HG02943 (cell line): ENCODE measurements around the gene DNAH3.
"Not testable (repeated sequence)": the region's sequence is repeated elsewhere in the genome, so short reads cannot be mapped to it uniquely, and the experiment has no call there.

Experiments
- ATAC-seq: cut with Tn5 transposase; IDR thresholded peaks from one replicate; pipeline ENCODE4 v1.9.1; 2021; ENCODE audit warnings: mild to moderate bottlenecking, low read depth, moderate library complexity; ENCODE audit not compliant: unreplicated experiment

The DNAH3 gene

DNA sequence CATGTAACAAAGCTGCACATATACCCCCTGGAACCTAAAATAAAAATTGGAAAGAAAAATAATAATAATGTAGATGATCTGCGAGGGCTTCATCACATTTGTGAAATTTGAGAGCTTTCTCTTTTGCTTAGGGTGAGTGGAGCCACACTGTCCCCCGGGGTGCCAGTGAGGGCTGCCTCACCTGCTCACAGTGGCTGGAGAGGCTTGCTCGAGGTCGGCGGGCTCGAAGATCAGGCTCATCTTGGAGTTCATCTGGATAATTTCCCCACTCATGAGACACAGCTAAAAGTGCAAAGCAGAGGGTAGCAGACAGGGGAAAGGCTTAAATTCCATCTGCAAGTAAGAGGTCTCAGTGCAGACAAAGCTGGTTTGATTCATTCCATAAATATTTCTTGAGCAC is 123.8 kb downstream of the DNAH3 start:
- no peak for ATAC-seq

DNA sequence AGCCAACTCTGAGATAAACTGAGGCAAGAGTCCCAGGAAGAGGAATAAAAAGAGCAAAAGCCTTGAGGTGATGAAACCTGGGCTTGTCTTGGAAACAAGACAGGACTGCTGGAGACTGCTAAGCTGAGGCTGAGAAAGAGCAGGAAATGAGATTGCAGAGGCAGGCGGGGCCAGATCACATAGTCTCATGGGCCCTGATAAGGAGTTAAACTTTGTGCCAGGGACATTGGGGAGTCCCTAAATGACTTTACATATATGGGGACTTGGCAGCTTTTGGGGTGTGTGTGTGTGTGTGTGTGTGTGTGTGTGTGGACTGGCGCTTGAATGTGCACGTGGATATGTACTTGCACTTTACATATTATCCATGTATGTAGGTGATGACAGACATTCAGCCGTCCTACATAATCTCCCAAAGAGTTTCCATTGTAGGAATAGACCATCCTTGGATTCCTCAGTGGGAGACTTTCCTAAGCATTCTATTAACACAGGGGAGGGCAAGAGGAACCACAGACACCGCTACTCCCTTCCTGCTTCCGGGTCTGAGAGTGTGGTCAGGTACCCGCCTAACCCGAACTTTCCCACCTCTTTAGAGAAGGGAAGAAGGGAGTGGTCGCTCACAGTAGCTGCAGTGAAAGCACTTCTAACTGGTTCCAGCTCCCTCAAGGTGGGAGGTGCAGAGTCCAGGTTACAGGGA is 127.0 kb downstream of the DNAH3 start:
- no peak for ATAC-seq

DNA sequence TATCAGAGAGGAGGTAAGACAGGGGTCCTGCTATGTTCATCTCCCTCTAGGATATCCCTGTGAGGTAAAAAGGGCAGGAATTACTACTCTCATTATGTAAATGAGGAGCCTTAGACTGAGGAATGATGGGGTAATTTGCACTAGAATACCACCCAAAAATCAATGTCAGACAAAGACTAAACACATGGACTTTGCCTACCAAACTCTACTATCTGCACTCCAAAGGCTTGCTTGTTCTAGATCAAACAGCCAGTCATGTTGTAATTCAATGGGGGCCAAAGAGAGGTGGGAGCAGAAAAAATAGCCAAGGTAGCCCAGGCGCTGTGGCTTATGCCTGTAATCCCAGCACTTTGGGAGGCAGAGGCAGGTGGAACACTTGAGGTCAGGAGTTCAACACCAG is 129.3 kb downstream of the DNAH3 start:
- ATAC-seq, result no peak

DNA sequence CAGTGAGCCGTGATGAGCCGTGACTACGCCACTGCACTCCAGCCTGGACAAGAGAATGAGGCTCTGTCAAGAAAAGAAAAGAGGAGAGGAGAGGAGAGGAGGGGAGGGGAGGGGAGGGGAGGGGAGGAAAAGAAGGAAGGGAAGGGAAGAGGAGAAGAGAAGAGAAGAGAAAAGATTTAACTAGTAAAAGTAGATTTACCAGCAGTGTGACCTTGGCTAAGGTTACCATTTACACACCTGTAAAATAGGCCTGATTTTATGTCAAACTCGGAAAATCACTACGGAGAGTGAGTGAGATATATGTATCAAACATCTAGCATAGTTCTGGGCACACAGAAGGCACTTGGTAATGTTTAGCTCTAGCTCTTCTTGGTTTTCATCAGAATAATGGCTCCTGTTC is 140.8 kb downstream of the DNAH3 start:
- no peak for ATAC-seq

DNA sequence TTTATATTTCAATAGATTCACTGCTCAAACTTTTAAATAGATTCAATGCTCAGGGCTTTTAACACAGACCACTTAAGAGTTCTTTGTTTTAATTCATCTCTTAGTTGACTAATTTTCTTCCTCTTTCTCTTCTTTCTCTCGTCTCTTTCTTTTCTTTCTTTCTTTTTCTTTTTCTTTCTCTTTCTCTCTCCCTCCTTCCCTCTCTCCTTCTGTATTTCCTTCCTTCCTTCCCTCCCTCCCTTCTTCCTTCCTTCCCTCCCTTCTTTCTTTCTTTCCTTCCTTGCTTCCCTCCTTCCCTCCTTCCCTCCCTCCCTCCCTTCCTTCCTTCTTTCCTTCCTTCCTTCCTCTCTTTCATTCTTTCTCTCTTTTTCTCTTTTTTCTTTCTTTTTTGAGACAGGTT is 145.6 kb downstream of the DNAH3 start:
- ATAC-seq, result no peak

DNA sequence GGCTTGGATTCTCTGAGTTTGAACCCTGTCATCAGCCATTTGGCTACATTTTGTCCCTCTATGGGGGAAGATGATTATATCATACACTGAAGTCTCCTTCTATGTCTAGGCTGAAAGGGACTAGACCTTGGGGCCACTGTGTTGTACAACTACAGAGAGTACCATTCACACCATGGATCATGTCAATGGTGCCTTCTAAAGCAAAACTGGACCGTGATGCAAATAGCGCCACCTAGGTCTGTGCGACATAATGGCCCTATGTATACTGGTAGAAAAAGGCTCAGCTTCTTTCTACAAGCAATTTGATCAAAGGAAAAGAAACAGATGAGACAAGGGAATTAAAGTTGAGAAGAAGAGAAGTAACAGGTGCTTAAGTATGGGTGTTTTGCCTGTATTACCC is 149.4 kb downstream of the DNAH3 start:
- no peak for ATAC-seq

DNA sequence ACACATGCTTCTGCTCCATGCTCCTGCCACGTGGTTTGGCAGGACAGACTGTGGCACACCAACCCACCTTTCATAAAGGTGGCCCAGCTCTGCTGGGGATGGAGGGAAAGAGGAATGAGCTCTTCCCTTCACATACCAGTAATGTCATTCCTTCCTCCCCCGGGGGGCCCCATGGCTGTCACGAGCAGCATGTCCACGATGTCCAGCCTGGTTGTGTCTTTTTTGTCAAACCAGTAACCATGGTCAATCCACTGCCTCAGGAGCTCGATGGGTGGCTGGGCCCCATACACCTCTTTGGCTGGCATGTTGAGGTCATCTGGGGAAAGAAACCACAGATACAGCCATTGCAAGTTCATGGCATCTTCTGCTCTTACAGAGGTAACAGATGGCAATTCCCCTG is 153.5 kb downstream of the DNAH3 start:
- ATAC-seq, result no peak

DNA sequence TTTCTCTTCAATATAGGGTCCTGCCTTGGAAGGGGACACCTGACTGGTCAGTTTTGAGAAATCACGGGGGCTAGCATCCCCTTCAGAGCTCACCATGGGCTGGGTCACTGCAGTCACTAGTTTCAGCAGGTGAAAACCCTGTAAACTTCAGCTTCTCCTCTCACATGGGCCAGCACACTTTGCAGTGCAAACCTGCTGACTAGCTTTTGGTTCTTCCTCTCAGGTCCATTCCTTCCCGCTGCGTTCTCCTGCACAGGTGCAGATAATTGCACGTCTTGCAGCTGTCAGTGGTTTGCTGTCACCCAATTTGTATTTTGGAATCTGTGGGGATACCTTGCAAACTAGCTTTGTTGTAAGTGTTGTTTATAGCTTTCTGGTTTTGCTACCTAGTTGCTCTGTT is 154.9 kb downstream of the DNAH3 start:
- no peak for ATAC-seq

DNA sequence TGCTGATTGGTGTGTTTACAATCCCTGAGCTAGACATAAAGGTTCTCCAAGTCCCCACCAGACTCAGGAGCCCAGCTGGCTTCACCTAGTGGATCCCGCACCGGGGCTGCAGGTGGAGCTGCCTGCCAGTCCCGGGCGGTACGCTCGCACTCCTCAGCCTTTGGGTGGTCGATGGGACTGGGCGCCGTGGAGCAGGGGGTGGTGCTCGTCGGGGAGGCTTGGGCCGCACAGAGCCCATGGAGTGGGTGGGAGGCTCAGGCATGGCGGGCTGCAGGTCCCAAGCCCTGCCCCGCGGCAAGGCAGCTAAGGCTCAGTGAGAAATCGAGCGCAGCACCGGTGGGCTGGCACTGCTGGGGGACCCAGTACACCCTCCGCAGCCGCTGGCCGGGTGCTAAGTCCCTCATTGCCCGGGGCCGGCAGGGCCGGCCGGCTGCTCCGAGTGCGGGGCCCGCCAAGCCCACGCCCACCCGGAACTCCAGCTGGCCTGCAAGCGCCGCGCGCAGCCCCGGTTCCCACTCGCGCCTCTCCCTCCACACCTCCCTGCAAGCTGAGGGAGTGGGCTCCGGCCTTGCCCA is 161.1 kb downstream of the DNAH3 start:
- ATAC-seq, result not testable (repeated sequence)

DNA sequence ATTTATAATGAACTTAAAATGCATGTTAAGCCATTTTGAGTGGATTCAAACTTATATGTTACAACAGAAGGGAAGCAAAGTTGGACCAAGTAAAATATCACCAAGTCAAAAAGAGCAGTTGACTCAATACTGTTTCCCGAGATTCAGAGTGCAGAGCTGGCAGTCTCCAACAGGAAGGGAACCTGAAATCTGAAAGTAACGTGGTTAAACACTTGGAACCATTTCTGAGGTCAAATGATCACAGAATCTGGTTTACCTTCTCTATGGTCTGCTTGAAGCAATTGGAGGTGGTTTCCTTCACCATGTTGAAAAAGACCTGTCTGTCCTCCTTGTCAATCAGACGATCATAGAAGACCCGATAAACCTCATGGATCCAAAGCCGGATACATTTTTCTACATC is 163.6 kb downstream of the DNAH3 start:
- ATAC-seq, result no peak

DNA sequence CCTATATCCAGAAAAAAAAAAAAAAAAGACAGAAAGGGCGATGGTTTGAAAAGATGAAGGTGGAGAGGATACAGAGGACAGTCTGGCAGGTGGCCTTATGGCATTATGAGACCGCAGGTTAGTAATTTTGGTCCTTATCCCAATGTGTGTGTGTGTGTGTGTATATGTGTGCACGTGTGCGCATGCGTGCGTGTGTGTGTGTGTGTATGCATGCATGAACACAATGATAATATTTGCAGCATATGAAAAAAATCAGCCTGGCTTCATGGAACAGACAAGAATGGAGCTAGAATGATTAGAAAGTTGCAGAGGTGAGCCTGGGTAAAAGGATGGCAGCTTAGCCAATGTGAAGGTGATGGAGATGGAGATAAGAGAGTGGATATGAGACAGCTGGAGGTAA is 166.6 kb downstream of the DNAH3 start:
- no peak for ATAC-seq

DNA sequence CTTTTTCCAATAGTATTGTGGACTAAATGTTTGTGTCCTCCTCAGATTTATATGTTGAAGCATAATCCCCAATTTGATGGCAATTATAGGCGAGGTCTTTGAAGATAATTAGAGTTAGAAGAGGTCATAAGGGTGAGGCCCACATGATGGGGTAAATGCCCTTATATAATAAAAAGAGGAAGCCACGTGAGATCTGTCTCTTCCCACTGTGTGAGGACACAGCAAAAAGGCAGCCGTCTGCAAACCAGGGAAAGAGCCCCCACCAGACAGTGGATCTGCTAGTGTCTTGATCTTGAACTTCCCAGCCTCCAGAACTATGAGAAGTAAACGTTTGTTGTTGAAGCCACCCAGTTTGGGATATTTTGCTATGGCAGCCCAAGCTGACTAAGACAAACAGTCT is 174.1 kb downstream of the DNAH3 start:
- no peak for ATAC-seq

DNA sequence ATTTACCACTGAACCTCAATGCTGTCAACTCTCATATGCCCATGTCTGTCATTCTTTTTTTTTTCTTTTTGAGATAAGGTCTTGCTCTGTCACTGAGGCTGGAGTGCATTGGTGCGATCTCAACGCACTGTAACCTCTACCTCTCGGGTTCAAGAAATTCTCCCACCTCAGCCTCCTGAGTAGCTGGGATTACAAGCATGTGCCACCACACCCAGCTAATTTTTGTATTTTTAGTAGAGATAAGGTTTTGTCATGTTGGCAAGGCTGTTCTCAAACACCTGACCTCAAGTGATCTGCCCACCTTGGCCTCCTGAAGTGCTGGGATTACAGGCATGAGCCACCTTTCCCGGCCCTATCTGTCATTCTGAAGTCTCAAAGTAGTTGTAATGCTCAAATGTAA is 177.4 kb downstream of the DNAH3 start:
- not testable (repeated sequence) for ATAC-seq

DNA sequence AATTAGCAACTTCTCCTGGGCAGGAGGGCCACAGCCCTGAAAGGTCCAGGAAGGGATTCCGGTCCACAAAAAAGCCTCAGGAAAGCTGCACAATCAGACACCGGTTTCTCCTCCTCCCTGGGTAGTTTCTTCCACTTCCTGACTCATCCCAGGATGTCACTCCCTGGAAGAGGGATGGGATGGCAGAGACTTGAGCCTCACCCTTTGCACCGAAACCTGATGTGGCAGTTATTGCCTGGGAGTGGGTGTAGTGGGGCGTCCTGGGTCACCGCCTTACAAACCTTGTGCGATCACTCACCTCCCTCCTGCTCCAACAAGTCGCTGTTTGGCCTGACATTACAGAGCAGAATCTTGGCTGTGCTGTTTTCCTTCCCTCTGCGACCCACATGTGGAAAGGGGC is 179.2 kb downstream of the DNAH3 start:
- no peak for ATAC-seq

DNA sequence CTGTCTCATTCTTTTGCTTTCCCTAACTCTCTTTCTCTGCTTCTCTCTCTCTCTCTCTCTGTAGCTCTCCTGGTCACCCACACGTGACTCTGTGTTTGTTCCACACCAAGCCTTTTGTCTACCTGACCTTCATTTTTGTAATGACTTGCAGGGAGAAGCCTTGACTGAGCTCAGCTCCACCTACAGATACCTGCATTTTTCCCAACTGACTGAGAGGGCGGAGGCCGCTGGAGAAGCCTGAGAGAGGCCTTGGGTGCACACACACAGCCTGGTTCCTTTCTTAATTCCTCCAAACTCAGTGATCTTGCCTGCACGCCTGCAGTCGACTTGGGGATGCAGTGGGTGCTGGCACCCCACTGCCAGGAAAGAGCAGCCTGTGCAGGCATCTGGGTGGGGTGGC is 181.3 kb downstream of the DNAH3 start:
- no peak for ATAC-seq

DNA sequence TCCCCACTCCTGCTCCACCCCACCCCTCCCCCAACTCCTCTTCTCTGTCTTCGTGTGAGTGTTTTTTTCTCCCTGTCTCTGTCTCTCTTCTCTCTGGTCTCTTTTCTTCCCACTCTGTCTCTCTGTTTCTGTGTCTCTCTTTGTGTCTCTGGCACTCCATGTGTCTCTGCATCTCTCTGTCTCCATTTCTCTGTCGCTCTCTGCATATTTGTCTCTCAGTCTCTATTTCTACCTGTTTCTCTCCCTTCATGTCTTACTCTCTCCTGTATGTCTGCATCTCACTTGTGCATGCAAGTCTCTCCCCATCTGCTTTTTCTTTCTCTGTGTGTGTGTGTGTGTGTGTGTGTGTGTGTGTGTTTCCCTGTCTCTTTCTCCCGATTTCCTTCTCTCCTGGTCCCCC is 181.9 kb downstream of the DNAH3 start:
- ATAC-seq, result no peak

DNA sequence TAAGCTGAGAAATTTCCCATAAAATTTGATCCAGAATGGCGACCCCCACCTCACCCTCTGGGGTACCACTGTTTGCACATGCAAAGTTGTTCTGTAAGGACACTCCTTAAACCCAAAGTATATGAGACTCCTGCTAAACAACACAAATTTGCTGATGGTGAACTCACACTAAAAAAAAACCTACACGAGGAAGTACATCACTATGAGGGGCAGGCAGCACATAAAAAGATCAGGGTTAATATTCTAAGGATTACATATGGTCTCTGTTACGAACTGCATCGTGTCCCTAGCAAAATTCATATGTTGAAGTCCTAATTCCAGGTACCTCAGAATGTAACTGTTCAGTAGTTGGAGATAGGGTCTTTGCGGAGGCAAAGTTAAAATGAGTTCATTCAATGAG is 189.7 kb downstream of the DNAH3 start:
- ATAC-seq, result no peak

DNA sequence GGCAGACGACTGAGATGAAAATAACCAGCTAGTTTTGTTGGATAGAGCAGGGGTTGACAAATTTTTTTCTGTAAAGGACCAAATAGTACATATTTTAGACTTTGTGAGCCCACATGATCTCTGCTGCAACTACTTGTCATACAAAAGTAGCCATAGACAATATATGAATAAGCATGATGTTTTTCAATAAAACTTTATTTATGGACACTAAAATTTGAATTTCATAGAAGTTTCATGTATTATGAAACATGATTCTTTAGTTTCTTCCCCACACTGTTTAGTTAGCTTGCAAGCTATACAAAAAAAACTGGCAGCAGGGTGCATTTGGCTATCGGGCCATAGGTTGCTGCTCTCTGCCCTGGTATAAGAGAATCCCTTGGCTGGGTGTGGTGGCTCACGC is 193.5 kb downstream of the DNAH3 start:
- ATAC-seq, result no peak

DNA sequence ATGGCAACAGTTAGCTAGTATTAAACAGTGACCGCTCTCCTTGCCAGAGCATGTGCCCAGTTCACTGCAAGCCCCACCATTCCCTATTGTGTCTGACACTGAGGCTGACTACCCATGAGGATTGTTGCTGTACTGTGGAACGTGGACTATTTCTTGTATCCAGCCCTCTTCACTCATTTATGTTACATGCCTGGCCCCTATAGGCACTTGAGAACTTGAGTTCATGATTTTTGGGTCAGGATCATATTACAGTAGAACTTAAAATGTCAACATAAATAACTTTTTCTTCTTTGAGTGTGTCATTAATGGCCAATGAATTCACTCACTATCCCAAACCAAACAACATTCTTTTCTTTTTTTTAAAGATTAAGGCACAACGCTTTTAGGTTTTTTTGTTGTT is 194.3 kb downstream of the DNAH3 start:
- no peak for ATAC-seq

DNA sequence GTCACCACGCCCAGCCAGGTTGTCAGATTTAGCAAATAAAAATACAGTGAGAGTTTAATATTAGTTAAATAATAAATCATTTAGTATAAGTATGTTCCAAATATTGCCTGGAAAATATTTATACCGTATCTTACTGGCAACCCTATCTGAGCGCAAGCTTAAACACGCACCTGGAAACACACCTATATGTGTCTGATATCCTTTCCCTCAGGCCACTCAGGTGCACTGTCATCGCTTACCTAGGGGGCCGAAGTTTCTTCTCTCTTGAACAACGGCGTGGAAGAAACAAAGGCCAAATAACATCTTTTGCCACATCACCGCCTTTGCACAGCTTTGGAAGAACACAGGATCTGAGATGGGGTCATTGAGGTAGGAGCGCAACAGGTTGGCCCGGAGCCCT is 196.1 kb downstream of the DNAH3 start:
- ATAC-seq, result no peak

DNA sequence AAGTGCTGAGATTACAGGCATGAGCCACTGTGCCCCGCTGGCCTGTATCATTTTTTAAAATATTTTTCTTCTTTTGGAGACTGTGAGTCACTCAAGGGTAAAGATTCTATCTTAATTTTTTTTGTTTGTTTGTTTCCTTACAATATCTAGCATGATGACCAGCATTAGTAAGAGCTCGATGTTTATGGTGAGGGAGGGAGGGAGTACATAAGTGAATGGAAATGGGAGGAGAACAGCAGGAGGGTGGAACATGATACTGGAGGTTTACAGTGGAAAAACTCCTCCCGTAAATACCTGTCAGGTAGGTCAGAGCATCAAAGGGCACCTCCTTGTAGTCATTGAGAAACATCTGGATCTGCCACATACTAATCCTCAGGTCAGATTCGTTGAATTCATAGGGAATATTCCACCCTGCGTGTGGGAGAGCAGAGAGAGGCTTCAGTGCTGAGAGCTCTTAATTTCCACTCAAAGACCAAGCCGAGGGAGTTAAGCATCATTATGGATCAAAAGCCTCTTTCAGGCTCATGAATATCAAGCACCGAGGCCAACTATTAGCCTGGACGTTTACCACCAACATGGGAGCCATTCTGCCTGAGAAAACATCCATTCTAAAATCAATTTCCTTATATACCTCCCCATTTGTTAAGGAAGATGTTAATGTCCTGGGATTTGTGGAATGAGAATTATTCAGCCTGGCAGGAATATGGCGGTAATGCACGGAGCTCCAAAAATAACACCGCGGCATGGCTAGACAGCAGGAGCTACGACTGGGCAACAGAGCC is 198.3 kb downstream of the DNAH3 start:
- ATAC-seq, result no peak

DNA sequence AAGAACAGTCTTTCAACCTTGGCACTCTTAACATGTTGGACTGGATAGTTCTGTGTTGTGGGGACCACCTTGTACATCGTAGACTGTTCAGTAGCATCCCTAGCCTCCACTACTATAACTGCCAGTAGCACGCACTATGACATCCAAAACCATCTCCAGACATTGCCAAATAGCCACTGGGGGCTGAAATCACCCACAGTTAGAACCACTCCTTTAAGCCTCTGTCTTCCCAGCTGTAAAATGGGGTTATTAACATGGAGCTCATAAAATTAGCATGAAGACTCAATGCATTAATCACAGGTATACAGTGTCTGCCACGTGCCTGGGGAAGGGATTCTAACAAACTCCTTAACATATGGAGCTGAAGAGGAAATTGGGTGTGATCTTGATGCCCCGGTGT is 200.4 kb downstream of the DNAH3 start:
- ATAC-seq, result no peak
